Measurements from ENCODE around the gene KDM2B.

DNA sequence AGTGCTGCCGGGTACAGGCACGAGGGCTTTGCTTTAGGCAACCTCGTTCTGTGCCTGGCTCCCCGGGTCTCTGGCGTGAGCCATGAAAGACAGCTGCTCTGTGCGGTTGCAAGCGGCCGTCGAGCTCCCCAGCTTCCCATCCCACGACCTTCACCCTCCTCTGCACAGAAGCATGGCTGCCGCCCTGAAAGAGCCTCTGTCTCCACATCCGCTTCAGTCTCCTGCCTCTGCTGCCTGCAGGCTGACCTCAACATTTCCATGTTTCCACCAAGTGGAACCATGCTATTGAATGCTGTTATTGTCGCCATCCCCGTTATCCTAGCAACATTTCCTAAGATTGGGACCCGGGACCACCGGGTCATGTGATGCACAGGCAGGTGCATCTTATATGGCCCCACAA, 57.1 kb downstream of the KDM2B start:
- TF ChIP-seq, protein P1, sequence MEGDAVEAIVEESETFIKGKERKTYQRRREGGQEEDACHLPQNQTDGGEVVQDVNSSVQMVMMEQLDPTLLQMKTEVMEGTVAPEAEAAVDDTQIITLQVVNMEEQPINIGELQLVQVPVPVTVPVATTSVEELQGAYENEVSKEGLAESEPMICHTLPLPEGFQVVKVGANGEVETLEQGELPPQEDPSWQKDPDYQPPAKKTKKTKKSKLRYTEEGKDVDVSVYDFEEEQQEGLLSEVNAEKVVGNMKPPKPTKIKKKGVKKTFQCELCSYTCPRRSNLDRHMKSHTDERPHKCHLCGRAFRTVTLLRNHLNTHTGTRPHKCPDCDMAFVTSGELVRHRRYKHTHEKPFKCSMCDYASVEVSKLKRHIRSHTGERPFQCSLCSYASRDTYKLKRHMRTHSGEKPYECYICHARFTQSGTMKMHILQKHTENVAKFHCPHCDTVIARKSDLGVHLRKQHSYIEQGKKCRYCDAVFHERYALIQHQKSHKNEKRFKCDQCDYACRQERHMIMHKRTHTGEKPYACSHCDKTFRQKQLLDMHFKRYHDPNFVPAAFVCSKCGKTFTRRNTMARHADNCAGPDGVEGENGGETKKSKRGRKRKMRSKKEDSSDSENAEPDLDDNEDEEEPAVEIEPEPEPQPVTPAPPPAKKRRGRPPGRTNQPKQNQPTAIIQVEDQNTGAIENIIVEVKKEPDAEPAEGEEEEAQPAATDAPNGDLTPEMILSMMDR (conservative IDR thresholded peaks at IDR 0.05) = no peak
- TF ChIP-seq EZH2 (IDR thresholded peaks at IDR 0.05; ENCODE audit: low read depth) = no peak
